ENCODE data around the gene RPS21. TPM values are rescaled to one million over a fixed set of nuclear protein-coding genes. Genes with fewer than 3 reads are reported as not detected.

RPS21 gene
- total and polyA plus RNA-seq, 9 of the 15 experiments (the other 6 are each of a cell fraction or from before 2014, with no cell fraction given), result 1,380 to 5,647 (median 3,091) TPM

DNA sequence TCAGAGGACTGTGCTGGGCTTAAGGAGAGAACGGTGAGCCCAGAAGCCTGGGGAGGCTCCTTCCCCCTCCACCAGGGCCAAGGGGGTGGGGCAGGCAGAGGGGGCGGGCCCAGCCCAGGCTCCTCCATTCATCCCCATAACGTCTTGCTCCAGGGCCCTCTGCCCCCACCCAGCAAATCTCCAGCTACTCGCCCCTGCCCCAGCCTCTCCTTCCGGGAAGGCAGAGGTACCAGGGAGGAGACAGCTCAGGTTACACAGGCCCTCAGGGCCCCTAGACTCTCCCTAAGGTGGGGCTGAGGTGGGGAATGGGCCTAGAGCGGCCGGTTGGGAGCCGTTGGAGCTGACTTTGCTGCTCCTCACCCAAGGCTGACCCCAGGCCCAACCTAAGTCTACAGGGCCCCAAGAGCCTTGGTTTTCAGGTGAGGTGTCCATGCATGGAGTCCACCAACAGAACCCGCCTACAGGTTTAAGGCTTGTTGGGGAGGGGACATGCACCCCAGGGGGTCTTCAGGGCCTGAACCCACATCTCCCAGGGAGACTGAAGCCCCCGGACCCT, 21.0 kb upstream of the RPS21 start (continued):
- TF ChIP-seq, protein P1, sequence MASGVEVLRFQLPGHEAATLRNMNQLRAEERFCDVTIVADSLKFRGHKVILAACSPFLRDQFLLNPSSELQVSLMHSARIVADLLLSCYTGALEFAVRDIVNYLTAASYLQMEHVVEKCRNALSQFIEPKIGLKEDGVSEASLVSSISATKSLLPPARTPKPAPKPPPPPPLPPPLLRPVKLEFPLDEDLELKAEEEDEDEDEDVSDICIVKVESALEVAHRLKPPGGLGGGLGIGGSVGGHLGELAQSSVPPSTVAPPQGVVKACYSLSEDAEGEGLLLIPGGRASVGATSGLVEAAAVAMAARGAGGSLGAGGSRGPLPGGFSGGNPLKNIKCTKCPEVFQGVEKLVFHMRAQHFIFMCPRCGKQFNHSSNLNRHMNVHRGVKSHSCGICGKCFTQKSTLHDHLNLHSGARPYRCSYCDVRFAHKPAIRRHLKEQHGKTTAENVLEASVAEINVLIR (CRISPR knock-in tag; IDR thresholded peaks at IDR 0.05), result no peak
- TF ChIP-seq ZNF436 (CRISPR knock-in tag; IDR thresholded peaks at IDR 0.05) (no peak), POLR2A (conservative IDR thresholded peaks at IDR 0.05) (peak; percentile 52; the same call in 1 of the 2 replicates), JUND (IDR thresholded peaks at IDR 0.05; ENCODE audit: borderline replicate concordance, low read depth, low read length) (no peak), JUND (tag; IDR thresholded peaks at IDR 0.05; ENCODE audit: borderline replicate concordance, low read depth, low read length) (no peak), MTA1 (IDR thresholded peaks at IDR 0.05; ENCODE audit: borderline replicate concordance) (no peak), SMARCC2 (IDR thresholded peaks at IDR 0.05; ENCODE audit: low read depth) (no peak), STAT5A (IDR thresholded peaks at IDR 0.05; ENCODE audit: borderline replicate concordance, low read length) (no peak), ZNF165 (CRISPR knock-in tag; IDR thresholded peaks at IDR 0.05; ENCODE audit: borderline replicate concordance) (no peak), TBP (optimal IDR thresholded peaks at IDR 0.05; ENCODE audit: low read depth, low read length) (peak; percentile 7), NONO (IDR thresholded peaks at IDR 0.05; ENCODE audit: low read depth in 2 of 2, low read length in 1 of 2) (no peak), CREM (IDR thresholded peaks at IDR 0.05; ENCODE audit: low read depth) (no peak), CBX2 (IDR thresholded peaks at IDR 0.05; ENCODE audit: insufficient read depth, low read length, poor library complexity, severe bottlenecking) (no peak), DMBX1 (CRISPR knock-in tag; IDR thresholded peaks at IDR 0.05; ENCODE audit: borderline replicate concordance) (no peak), YY1 (IDR thresholded peaks at IDR 0.05; ENCODE audit: borderline replicate concordance in 1 of 3, control insufficient read depth in 1 of 3, extremely low read depth in 1 of 3, insufficient read depth in 3 of 3, insufficient read length in 1 of 3, insufficient replicate concordance in 2 of 3, low read depth in 1 of 3, low read length in 2 of 3) (peak in 1 of 3 experiments; percentile 14), ELF4 (CRISPR knock-in tag; IDR thresholded peaks at IDR 0.05) (no peak), DDX20 (tag; IDR thresholded peaks at IDR 0.05; ENCODE audit: low read depth) (no peak), HDAC1 (IDR thresholded peaks at IDR 0.05) (no peak), MAFF (IDR thresholded peaks at IDR 0.05; ENCODE audit: low read length) (no peak)
- TF ChIP-seq, protein P2, sequence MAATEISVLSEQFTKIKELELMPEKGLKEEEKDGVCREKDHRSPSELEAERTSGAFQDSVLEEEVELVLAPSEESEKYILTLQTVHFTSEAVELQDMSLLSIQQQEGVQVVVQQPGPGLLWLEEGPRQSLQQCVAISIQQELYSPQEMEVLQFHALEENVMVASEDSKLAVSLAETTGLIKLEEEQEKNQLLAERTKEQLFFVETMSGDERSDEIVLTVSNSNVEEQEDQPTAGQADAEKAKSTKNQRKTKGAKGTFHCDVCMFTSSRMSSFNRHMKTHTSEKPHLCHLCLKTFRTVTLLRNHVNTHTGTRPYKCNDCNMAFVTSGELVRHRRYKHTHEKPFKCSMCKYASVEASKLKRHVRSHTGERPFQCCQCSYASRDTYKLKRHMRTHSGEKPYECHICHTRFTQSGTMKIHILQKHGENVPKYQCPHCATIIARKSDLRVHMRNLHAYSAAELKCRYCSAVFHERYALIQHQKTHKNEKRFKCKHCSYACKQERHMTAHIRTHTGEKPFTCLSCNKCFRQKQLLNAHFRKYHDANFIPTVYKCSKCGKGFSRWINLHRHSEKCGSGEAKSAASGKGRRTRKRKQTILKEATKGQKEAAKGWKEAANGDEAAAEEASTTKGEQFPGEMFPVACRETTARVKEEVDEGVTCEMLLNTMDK (IDR thresholded peaks at IDR 0.05; ENCODE audit: borderline replicate concordance, insufficient read depth, low read depth, low read length, poor library complexity, severe bottlenecking), result no peak
- TF ChIP-seq, protein P3, sequence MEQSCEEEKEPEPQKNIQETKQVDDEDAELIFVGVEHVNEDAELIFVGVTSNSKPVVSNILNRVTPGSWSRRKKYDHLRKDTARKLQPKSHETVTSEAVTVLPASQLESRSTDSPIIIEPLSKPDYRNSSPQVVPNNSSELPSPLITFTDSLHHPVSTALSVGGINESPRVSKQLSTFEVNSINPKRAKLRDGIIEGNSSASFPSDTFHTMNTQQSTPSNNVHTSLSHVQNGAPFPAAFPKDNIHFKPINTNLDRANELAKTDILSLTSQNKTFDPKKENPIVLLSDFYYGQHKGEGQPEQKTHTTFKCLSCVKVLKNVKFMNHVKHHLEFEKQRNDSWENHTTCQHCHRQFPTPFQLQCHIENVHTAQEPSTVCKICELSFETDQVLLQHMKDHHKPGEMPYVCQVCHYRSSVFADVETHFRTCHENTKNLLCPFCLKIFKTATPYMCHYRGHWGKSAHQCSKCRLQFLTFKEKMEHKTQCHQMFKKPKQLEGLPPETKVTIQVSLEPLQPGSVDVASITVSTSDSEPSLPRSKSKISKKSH (CRISPR knock-in tag; IDR thresholded peaks at IDR 0.05), result no peak
- TF ChIP-seq, protein P4, sequence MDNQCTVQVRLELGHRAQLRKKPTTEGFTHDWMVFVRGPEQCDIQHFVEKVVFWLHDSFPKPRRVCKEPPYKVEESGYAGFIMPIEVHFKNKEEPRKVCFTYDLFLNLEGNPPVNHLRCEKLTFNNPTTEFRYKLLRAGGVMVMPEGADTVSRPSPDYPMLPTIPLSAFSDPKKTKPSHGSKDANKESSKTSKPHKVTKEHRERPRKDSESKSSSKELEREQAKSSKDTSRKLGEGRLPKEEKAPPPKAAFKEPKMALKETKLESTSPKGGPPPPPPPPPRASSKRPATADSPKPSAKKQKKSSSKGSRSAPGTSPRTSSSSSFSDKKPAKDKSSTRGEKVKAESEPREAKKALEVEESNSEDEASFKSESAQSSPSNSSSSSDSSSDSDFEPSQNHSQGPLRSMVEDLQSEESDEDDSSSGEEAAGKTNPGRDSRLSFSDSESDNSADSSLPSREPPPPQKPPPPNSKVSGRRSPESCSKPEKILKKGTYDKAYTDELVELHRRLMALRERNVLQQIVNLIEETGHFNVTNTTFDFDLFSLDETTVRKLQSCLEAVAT (IDR thresholded peaks at IDR 0.05), result no peak
